A549 treated with Mapracorat at 1 μM for 4 hours (cell line): ENCODE measurements around the gene SV2C. TPM values are rescaled to one million over a fixed set of nuclear protein-coding genes. Genes with fewer than 3 reads are reported as not detected.

Source experiments
- total RNA-seq: library from RNA; stranded (reverse); fragments of 200-300 nt; extraction: Qiagen RNA extraction; gene quantifications from 5 replicates; pipeline ENCODE4 v1.2.3, GENCODE V29; 2022

The SV2C gene, protein sequence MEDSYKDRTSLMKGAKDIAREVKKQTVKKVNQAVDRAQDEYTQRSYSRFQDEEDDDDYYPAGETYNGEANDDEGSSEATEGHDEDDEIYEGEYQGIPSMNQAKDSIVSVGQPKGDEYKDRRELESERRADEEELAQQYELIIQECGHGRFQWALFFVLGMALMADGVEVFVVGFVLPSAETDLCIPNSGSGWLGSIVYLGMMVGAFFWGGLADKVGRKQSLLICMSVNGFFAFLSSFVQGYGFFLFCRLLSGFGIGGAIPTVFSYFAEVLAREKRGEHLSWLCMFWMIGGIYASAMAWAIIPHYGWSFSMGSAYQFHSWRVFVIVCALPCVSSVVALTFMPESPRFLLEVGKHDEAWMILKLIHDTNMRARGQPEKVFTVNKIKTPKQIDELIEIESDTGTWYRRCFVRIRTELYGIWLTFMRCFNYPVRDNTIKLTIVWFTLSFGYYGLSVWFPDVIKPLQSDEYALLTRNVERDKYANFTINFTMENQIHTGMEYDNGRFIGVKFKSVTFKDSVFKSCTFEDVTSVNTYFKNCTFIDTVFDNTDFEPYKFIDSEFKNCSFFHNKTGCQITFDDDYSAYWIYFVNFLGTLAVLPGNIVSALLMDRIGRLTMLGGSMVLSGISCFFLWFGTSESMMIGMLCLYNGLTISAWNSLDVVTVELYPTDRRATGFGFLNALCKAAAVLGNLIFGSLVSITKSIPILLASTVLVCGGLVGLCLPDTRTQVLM
- 0.04 TPM in 1 of 5 replicates, not detected in the others for total RNA-seq

DNA sequence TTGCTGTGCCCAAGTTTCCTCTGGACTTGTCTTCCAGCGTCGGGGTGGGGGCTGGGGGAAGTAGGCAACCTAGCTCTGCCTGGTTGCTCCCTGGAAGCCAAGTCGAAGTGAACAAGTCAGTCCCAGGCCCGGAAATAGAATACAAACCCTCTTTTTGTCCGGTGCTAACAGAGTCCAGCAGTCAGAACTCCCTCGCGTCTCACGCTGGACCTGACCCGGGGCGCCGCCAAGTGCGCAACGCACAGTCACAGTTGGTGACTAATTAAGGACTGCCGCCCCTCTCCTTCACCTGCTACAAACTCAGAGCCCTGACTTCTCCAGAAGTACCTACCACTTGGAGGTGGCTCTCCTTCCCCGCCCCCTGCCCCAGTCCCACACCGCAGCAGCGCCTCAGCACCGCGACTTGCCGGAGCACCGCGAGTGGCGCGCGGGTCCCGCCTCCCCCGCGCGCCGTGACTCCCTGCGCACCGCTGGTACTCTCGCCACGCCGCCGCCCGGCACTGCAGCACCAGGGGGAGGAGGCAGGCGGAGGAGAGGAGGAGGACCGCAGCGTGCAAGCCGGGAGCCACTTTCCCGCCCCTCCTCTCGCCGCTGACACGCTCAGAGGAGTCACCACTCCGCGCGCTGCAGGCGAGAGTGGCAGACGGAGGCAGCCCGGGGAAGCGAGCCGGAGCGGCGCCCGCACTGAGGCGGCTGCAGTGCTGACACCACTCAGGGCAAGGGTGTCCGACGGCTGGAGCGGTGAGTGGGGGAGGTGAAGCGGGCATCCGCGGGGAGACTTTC, at the start of gene SV2C:
SV2C (plus strand) TSS at position 612 of the 783 bp plus-strand sequence. CDS start 48,368 bp downstream, outside the sequence.

DNA sequence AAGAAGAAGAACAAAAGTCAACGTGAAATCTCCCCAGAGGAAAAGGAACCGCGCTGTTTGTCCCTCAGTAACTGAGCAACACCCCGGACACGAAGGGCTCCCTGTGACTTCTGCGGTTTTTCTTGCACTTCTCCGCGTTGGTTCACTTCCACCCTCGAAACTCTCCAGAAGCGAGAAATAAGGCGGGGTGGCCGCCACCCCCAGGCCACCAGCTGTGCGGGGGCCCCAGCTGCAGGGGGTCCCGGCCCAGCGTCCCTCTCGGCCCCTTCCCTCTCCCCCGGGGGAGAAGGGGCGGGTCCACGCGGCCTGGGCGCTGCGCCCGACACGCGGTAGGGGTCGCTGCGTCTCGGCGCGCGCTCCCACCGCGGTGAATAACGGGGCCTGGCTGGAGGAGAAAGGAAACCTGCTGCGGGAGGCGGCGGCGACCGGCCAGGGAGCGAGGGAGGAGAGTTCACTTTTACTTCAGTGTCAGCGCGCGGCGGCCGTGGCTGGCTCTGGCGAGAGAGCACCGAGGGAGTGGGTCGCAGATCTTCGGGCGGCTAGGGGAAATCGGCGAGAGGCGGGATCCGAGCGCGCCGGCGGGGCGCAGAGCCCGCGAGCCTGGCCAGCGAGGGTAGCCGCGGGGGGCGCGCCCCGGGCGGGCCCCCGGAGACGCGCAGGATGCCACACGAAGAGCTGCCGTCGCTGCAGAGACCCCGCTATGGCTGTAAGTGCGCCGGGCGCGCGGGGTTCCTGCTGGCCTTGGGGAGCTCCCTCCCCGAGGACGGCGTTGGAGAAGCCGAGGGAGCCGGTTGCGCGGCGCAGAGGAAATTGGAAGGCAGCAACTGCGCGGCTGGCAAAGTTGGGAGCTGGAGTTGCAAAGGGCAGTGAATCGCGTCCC, 319.9 kb downstream of the SV2C start, which contains the start of gene IQGAP2:
IQGAP2 (plus strand) TSS at position 400 of the 880 bp plus-strand sequence; CDS start at position 661, 261 bp downstream.

